GM18870 (cell line): ENCODE results near the gene PIGS.
"Not testable (repeated sequence)": the region's sequence is repeated elsewhere in the genome, so short reads cannot be mapped to it uniquely, and the experiment has no call there.

ENCODE experiments used
- ATAC-seq: cut with Tn5 transposase; IDR thresholded peaks from one replicate; pipeline ENCODE4 v1.9.1; 2021; ENCODE audit warnings: moderate library complexity; ENCODE audit not compliant: unreplicated experiment

Gene PIGS

DNA sequence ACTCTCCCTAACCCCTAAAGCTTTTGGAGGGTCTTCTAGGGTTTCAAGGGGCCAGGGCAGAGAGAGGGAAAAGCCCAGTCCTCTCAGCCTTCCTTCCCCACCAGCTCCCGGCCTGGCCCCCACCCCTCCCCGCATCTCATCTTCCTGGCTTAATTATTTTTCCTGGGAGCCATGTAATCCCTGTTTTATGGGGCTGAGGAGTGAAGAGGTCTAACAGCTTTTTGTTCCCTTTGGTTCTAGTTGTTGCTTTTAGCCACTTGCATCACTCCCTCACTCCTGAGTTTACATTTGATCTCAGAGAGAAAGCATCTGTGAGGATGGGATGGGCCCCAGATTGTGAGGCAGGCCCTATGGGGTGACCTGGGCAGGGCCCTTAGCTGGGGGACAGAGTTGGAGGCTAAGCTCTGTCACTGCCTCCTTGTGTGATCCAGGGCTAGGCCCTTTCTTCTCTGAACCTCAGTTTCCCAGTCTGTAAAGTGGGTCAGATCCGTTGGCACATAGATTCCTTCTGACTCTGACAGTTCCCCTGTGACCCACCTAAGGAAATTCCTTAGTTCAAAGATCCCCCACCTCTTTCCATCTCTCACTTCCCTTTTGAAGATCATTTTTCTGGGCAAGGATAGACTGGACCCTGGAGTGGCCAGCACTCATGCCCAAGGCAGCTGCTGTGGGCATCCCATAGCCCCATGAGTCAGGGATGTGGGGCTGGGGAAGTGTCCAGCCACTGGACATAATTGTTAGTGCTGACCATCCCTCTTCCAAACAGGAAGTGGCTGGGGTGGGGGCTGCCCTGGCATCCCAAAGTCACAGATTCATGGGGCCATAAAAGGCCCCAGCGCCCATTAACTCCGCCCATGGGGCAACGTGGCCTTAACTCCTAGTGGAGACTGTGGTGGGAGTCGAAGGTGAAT, 39.0 kb downstream of the PIGS start:
- no peak for ATAC-seq

DNA sequence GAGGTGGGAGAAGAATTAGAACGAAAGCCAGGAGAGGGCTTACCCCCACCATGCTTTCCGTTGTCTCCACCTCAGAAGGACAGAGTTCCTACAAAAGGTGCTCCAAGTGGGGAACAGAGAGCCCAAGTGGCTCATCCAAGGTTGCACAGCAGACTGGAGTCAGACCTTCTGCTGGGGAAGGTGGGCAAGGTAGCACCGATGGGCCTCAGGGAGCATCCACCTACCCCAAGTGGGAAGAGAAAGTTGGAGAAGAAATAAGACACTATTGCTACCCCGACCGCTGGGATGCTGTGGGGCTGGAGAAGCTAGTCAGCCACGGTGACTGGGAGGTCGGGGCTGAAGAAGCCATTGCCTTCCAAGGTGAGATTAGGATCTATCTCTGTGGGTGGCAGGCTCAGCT, 40.4 kb downstream of the PIGS start:
- no peak for ATAC-seq

DNA sequence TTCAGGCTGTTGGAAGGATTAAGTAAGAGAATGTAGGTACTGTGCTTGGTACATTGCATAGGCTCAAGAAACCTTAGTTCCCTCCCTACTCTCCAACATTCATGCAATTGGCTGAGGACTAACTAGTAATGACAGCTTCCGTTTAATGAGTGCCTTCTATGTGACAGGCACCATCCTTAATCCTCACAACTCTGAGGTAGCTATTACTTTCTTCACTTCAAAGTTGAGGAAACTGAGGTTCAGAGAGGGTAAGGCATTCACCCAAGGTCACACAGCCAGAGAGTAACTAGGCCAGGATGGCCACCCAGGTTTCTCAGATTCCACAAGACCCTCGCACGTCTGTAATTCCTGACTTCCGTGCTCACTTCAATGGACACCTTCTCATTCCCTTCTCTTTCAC, 41.1 kb downstream of the PIGS start:
- no peak for ATAC-seq

DNA sequence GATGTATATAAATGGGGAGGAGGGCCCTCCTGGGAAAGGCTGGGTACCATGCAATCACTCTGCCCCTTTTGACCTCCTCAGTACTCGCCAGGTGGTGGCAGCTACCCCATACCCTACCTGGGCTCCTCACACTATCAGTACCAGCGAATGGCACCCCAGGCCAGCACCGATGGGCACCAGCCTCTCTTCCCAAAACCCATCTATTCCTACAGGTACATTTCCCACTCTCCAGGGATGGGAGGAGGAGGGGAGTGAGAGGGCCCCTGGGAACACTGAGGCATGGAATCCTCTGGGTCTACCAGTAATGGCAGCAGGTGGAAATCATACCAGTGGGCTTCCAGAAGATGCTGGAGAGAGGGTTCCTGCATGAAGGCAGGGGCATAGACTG, 42.3 kb downstream of the PIGS start:
- no peak for ATAC-seq

DNA sequence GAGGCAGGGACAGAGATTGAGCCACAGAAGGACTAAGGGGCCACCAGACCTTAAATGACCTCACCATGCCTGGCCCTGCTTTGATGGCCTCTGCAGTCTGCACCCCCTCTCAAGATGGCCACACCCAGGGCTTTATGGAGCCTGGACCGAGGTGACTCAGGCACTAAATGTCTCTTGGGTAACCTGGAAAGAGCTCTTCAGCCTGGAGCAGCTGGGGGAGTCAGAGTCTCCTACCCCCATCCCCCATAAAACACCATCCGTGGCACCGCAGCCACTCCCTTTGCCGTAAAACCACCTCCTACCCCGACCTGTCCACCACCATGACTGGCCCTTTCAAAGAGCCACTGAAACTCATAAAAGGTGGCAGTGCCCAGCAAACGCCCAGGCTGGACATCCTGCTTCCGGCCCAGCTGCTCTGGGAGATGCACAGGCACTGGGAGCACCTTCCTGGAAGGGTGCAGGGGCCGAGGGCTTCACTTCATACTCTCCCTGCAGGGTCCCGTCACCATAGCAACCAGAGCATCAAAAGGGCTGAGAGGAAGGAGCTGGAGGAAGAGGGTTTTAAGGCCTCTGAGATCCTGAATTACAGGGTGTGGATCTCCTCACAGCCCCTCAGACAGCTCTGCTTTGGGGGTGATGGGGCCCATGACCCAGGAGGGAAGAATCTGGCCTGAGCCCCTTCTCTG, 42.9 kb downstream of the PIGS start:
- ATAC-seq: no peak

DNA sequence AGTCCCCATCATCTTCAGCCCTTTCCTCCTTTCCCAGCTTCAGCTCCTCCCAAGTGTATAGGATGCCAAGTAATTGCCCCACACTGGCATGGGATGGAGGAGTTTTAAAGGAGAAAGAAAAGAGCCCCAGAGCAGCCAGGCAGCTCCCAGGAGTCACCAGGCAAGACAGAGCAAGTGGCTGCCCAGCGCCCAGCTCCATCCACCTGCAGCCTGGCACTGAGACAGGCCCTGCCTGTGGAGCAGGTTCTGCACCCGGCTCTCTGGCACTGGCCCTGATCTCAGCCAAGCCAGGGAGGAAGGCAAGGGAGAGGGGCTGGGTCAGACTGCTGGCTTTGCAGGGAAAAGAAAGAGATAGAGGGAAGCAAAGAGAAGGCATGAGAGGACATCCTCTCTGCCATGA, 43.5 kb downstream of the PIGS start:
- no peak for ATAC-seq

DNA sequence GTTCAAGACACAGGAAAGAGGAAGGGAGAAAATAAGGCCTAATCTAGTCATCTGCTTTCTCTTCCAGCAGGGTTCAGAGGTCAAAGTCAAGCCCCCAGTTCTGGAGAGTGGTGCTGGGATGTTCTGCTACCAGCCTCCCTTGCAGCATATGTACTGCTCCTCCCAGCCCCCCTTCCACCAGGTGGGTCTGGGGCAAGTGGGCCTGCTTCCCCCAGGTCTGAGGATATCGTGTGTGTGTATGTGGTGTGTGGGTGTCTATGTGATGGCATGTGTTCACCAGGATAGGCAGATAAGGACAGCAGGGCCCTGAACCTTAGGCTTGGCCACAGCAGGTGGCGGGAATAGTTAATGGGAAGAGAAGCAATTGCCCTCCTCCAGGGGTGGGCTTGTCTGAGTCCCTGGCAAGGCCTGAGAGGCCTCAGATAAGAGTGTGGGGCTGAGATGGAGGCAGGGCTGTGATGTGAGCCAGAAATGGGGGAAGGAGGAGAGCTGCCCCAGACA, 44.1 kb downstream of the PIGS start:
- ATAC-seq: no peak

DNA sequence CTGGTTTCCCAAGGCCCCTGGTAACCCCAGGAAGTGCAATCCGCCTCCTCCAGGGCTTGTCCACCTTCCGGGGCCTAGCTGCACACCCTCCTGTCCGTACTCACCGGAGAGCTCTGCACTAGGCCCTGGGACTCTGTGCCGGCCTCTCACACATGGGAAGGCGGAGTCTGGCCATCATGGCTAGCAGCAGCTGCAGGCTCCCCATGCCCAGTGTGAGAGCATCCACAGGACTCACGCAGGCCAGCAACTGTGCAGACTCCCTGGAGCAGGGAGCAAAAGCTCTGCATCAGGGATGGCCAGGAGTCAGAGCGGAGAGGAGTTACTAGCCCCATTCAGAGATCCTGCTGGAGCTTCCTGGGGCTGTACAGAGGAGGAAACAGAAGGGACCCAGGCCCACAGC, 44.9 kb downstream of the PIGS start:
- no peak for ATAC-seq

DNA sequence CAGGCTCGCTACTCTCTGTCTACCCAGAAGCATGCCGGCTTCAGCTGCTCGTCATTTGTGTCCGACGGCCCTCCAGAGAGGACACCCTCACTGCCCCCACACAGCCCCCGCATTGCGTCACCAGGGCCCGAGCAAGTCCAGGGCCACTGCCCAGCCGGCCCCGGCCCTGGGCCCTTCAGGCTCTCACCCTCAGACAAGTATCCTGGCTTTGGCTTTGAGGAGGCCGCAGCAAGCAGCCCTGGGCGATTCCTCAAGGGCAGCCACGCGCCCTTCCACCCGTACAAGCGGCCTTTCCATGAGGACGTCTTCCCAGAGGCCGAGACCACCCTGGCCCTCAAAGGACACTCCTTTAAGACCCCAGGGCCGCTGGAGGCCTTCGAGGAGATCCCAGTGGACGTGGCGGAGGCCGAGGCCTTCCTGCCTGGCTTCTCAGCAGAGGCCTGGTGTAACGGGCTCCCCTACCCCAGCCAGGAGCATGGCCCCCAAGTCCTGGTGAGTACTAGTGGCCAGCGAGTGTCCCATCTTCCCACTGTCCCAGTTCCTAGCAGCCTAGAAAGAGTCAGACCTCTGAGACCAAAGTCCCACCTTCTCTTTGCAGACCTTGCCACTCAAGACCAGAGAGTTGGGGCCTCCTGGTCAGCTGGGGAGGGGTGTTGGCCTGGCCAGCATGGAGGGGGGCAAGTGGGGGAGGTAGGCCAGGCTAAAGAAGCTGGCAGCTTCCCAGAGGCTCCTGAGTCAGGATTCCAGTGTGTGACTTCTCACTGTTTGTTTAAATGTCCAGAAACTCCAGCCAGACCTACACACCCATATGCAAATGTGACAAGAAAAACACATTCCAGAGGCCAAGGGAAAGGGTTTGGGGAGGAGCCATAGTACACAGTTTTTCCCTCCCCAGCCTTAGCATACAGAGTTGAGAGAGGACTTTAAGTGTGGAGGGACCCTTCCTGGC, 46.6 kb downstream of the PIGS start:
- no peak for ATAC-seq

DNA sequence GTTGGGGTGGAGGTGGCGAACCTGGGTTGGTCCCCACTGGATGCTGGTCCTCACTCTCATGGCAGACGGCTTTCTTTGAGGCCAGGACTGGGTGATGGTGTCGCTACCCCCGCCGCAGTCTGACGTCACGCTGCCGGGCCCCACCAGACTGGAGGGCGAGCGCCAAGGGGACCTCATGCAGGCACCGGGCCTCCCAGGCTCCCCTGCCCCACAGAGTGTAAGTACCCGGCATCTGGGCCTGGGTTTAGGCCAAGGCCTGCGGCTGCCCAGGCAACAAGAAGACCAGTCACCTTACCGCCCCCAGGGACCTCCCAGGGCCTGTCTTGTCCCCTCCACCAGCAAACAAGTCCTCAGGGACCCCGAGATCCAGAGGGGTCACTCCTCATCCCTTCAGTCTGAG, 47.4 kb downstream of the PIGS start:
- ATAC-seq: no peak

DNA sequence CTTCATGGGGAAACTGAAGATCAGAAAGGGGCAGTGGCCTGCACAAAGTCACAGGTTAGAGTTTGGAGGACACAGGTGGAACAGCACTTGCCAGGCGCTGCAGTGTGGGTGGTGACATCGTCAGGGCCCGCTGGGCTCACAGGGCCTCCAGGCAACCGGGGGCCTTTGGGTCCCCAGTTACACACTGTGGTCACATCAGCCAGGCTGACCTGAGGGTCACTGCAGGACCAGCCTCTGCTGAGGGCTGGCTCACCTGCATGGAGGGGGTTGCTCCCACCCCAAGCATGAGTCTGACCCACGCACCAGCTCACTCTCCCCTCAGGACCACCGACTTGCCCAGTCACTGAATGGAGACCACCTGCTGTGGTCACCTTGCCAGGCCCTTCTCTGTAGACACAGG, 48.1 kb downstream of the PIGS start:
- ATAC-seq: no peak

DNA sequence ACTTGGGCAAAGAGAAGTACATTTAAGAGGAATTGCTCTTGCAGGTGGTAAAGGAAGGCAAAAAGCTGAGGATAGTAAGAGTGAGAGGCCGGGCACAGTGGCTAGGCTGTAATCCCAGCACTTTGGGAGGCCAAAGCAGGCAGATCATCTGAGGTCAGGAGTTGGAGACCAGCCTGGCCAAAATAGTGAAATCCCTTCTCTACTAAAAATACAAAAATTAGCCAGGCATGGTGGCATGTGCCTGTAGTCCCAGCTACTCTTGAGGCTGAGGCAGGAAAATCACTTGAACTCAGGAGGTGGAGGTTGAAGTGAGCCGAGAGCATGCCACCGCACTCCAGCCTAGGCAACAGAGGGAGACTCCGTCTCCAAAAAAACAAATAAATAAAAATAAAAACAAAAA, 49.0 kb downstream of the PIGS start:
- not testable (repeated sequence) for ATAC-seq

DNA sequence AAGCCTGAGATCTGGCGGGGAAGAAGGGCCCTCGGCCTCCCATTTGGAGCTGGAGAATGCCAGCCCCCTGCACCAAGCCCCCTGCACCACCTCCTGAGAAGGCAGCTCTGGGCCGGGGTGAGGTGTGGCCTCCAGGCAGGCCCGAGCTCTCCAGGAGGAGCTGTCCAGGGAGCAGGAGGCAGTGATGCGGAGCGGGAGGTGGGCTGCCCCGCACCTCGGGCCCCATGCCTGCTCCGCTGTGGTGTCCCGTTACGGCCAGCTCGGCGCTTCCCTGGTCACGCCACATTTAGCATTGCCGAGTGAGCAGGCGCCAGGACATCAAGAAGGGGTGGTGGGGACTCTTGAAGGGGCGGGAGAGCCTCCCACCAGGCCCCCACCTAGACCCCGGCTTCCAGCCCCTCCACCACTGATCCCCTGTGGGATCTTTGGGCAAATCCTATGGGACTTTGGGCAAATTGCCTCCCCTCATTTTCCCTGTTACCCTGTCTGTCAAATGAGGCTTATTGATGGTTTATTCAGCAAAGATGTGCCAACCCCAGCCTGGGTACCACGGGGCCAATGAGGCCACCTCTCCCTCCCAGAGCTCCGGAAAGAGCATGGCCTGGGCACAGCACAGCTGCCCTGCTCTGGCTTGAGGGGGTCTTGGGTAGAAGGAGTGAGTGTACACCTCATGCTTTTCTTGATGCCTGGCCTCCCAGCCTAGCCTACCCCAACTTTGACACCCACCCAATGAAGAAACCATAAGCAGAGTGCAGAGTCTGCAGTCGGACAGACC, 49.8 kb downstream of the PIGS start:
- no peak for ATAC-seq

DNA sequence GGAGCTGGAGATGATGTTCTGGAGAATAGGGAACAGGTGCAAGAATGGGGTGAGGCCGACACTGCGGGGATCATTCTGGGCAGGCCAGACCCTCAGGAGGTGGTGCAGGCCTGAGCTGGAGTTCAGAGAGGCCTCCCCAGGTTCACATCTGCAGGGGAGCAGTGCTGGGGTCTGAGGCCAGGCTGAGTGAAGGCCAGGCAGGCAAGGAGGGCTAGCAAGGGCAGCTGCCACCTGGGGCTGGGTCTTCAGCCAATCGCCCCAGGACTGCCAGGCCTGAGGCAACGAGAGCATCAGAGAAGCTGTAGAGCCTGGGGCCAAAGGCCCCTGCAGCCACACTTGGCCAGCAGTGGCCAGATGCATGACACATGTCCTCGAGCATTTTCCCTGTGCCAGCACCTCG, 50.6 kb downstream of the PIGS start:
- no peak for ATAC-seq

DNA sequence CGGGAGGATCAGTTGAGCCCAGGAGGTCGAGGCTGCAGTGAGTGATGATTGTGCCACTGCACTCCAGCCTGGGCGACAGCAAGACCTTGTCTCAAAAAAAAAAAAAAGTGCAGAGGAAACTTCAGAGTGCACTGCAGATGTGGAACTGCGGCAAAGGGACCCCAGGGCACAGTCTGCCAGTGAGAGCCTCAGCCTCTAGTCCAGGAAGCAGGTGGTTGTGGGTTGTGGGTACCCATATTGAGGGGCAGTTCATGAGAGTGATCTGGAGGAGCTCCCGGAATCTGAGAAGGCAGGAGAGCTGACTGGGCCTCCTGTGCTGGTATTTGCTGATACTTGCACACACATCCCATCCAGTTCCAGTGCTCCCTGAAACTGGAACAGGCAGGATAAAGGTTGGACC, 52.1 kb downstream of the PIGS start:
- no peak for ATAC-seq

DNA sequence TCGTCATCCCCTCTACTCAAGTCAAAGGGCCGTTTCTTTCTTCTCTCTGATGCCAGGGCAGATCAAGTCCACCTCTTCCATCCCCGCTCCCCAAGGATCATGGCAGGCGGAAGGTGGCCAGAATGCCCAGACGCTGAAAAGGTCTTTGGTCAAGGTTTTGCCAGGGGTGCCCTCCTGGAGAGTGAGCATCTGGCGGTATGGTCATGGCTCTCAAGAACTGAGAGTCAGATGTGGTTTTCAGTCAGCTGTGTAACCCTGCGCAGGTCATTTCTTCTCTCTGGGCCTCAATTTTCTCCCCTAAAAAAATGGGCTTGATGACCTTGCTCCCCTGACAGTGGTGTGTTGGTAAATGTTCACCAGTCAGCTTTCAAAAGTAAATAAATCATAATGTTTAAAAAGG, 52.7 kb downstream of the PIGS start:
- no peak for ATAC-seq

DNA sequence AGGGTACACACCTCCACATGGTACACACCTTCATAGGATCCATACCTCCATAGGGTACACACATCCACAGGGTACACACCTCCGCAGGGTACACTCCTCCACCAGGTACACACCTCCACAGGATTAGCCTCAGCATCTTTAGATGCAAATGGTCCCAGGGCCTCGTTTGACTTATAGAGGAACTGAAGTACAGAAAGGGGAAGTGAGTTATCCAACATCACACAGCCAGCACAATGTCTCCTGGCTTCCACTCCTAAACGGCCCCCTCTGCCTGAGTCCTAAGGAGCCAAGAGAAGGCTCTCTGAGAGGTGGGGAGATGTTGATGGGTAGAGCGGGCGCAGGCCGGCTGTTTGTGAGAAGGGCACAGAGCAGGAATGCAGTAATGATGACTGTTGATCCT, 53.2 kb downstream of the PIGS start:
- no peak for ATAC-seq

DNA sequence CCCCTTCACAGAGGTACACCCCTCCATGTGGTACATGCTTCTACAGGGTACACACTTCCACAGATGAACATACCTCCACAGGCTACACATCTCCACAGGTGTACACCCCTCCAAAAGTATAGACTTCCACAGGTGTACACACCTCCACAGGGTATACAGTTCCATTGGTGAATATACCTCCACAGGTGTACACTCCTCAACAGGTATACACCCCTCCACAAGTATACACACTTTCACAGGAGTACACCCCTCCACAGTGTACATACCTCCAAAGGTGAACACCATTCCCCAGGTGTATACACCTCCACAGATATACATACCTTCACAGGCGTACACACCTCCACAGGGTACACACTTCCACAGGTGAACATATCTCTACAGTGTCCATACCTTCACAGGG, 55.8 kb downstream of the PIGS start:
- ATAC-seq: no peak

DNA sequence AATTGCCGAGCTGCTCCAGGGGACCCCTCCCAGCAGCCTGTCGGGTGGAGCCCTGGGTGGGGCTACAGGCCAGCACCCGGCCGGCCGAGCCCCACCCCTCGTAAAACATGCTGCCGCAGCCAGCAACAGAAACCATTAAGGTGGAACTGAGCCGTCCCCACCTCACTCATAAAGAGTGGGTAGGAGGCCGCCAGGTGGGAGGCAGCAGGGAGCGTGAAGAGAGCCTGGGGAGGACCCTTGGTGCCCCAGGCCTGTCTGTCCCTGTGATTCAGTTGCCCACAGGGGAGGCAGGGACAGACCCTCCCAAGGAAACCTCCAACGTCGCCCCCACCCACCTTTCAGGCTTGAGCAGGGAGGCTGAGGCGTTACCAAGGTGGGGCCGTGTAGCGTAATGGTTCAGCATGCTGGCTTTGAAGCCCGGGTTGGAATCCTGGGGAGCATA, 56.7 kb downstream of the PIGS start:
- ATAC-seq: no peak

DNA sequence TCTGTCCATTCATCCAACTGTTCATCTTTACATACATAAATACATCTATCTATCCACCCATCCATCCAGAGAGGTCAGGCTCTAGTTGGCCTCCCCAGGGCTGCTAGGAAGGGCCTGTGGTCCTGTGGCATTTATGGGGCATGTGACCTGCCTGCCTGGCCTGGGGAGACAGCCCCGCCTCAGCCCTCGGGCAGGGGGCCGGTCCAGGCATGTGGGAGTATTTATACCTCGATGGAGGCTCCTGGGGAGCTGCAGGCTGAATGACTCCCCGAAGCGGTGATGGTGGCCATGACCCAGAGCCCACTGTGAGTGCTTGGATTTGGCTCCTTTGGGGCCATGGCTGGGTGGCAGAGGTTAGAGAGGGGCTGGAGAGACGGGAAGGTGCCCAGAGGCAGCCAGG, 57.8 kb downstream of the PIGS start:
- no peak for ATAC-seq
